Skin of body (tissue), 2 donors: ENCODE measurements around the gene JAK3. TPM values are rescaled to one million over a fixed set of nuclear protein-coding genes. Genes with fewer than 3 reads are reported as not detected.
A peak's percentile ranks its signal among the peaks of the same experiment; 100 is the strongest.

Experiments
- DNase-seq: peaks from one replicate; lab custom pipeline; 2025; lab: John Stamatoyannopoulos, UW
- total RNA-seq: library from RNA; depleted of rRNA; stranded (reverse); fragments of >200 nt; gene quantifications from one replicate; pipeline ENCODE4 v1.2.3, GENCODE V29; 2014

Gene JAK3
- total RNA-seq, 1 donor from 2014 or later: 3.4 TPM

DNA sequence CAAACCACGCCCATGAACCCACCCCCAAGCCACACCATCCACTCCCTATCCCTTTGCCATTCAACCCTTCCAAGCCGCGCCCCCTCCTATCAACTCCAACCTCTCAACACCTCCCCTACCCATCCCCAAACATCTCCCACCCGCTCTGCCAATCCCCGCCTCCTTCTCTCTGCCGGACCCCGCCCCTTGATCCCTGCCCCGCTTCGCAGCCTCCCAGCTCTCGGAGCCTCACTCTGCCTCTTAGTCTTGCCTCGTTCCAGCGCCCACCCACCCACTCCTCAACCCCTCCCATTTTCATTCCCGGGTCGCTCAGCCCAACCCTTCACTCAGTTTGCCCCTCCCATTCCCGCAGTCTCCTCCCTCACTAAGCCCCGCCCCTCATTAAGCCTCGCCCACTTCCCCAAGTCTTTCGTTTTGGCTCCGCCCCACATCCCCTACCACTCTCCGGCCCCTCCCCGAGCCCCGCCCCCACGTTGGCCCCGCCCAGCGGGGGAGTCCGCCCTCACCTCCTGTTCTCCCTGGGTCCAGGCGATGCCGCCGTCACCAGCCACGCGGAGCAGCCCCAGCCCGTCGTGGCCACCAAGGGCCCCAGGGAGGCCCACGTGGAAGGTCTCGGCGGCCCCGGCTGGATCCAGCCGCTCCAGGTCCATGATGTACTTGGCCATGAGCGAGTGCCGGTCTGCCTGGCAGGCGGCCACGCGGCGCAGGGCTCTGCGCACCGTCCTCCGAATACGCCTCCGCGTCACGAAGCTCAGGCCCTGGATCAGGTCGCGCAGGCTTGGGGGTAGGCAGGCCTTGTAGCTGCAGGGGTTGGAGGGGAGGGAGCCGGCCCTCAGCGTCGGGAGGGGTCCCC, 5.7 kb downstream of the JAK3 start:
- DNase-seq: peak; percentile 63

DNA sequence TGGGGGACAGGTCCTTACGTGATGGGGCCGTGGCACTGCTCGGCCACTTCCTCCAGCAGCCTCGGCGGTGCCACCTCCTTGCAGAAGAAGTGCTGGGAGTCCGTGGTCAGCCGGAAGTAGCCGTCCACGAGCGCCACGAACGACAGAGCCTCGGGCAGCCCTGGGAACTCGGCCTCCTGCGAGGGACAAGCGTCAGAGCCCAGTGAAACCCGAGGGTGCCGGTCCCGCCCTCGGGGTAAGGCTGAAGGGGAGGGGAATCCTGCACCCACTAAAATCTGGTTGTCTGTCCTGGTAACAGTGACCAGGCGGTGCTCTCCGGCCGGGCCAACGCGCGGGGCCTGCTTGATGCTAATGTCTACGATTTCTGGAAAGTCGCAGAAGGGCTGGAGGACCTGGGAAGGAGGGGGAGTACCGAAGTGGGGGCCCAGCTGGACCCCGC, 6.4 kb downstream of the JAK3 start:
- DNase-seq: no peak

DNA sequence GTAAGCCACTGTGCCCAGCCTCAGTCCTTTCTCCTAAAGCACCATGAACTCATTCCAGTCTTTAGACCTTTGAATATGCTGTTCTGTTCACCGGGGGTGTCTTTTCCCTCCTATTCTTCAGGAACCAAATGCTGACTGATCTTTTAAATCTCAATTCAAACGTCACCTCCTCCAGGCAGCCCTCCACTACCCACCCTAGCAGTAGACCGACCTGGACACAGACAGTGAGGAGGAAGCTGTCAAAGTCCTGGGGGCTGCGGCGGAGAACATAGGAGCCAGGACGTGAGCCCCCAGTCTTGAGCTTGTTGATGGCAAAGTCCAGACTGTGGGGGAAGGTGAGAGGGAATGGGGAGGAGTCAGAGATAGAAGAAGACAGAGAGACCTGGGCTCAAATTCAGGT, 7.8 kb downstream of the JAK3 start:
- DNase-seq: no peak

DNA sequence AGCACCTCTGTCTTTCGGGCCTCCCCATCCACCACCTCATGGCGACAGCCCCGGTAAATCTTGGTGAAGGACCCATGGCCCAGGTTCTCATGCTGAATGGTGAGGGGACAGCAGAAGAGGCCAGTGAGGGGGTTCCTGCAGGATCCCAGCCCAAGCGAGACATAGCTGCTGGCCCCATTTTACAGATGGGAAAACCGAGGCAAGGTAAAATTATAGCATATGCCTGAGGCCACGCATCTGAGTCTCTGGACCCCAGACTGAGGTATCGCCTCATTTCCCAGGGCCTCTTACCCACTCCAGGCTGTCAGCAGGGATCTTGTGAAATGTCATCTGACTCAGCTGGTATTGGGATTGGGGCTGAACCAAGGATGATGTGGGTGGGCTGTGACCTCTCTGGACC, 9.8 kb downstream of the JAK3 start:
- no peak for DNase-seq

DNA sequence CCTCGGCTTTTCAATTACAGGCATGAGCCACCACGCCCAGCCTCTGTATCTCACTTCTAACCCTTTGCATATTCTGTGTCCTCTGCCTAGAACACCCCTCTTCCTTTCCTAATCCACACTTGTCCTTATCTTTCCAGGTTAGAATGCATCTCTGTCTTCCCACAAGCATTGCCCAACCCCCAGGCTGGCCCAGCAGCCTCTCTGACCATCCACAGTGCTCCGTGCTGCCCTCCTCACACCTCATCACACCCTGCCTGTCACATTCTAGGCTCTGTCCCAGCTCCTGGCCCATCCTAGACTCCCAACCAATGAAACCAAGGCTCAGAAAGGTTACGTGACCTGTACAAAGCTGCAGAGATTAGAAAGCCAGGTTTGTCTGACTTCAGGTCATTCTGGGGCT, 11.3 kb downstream of the JAK3 start:
- DNase-seq: no peak

DNA sequence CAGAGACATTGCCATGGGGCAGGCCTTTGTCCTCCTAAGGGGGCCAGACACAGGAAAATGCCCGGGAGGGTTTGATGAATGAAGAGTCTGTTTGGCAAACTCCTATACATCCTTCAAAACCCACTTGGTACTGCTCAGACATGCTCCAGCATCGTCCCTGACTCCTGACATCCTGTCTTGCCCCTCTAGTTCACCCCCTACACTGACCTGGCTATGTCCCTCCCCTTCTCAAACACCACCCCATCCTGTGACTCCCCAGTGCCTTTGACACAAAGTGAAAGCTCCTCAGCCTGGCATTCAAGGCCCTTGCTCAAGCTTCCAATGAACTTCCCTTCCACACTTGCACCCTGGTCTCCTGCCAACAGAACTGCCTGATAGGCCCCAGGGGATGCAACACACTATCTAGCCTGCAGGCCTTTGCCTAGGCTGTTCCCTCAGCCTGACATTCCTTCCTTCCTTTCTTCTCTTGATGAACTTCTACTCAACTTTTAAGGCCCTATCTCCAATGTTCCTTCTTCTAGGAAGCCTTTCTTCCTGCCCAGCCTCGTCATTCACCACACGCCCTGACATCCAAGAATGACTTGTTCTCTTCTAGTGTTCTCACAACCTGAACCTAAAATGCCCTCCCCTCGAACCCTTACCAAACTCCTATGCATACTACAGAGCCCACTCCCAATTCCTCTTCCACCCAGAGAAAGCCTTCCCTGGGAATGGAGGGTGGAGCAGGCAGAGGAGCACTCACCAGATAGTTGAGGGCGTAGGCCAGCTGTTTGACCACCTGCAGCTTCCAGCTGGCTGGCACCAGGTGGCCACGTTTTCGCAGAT, 12.4 kb downstream of the JAK3 start:
- DNase-seq: no peak

DNA sequence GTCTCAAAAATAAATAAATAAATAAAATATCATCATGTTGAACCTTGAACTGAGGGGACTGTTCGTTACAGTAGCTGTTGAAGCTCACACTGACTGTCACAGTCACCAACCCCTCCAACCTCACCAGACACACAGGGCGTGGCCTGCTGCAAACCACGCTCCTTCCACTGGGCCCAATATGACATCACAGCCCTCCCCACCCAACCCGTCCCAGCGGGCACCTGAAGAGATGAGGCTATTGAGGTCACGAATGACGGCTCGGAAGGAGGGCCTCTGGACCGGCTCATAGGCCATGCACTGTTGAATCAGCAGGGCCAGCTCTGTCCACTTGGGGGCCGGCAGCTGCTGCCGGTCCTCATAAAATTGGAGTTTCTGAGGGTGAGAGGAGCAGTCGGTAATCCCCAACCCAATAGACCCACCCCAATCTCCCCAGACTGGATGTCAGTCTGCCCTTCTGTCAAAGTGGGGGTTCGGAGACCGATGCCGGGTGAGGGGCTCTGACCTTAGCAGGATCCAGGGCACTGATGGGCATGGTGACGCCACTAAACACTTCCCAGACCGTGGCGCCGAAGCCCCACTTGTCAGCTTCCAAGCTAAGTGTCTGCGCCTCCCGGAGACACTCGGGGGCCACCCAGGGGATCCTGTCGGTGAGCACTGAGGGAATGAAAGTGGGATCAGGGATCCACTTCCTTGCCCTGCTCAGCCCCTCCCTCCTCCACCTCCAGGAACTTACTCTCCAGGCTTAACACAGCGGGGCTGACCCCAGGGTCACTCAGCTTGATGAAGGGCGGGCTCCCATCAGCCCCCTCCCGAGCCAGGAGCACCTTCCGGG, 13.2 kb downstream of the JAK3 start:
- no peak for DNase-seq

DNA sequence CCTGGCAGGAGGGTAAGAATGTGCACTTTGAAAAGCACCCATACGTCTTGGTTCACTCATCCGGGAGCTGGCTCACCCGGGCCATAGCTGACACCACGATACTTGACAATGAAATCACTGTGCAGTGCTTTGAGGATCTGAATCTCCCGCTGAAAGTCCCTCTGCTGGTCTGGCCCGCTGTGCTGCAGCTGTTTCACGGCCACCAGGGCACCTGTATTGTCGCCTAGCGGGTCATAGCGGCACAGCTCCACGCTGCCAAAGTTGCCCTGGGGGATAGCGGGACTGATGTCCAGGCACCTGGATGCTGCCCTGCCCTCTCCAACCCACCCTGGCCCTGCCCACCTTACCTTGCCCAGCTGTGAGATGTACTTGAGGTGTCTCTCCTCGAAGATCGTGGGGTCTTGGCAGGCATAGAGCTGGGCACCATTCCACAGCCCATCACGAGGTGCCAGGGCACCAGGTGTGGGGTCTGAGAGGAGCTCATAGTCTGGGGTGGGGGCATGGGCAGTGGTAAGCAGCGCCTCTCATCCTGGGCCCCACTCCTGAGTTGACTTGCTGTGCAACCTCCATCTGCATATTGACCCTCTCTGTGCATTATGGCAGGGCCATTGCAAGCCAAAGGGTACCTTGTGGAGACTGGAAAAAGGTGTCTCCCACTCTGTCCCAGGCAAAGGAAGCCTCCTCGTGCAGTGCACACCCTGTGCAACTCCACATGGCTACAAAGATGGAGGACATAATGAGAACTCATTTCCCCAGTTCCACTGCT, 15.2 kb downstream of the JAK3 start:
- DNase-seq: no peak

DNA sequence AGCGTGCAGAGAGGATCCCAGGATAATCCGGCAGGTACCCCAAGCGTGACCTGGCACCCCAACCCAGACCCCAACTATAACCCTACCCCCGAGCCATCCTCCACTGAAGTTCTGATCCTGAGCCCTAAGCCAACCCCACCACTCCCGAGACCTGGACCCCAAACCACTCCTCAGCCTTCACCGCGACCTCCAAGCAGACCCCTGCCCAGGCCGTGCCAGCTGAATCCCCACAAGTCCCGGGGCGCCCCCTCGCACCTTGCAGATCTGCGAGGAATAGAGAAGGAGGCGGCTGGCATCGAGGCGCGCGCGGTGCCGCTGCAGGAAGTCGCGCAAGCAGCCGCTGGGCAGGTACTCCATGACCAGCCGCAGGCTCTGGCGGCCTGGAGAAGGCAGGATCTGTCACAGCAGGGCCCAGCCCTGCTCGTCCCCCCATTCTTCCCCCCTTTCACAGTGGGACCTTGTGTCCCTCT, 16.3 kb downstream of the JAK3 start:
- DNase-seq: no peak

DNA sequence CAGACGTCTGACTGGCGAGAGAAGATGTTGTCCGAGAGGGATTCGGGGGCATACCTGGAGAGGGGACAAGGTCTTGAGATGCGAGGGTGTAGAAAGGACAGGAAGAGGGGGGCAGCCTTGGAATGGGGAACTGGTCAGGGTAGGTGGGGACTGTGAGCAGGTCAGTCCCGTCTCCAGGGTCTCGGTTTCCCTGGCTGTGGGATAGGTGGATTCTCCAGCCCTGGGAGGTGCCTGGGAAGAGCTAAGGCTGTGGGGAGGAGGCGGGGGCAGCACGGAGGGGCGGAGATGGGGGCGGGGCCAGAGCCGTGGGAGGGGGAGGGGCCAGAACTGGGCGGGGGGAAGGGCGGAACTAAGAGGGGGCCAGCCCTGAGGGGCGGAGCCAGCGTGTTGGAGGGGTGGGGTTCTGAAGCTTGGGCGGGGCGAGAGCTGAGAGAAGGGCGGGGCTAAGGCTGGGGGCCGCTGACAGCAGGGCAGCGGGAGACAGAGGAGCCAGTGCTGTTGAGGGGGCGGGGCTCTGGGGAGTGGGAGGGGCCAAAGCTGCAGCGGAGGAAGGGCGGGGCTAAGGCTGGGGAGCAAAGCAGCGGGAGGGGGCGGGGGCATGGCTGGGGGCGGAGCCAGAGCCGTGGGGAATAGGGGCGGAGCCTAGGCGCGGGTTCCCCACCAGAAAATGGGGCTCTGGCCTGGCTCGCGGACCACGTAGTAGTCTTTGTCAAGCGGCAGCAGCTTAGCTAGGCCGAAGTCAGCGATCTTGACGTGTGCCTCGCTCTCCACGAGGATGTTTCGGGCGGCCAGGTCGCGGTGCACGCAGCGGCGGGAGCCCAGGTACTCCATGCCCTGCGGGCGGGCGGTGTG, 17.0 kb downstream of the JAK3 start:
- DNase-seq: no peak

DNA sequence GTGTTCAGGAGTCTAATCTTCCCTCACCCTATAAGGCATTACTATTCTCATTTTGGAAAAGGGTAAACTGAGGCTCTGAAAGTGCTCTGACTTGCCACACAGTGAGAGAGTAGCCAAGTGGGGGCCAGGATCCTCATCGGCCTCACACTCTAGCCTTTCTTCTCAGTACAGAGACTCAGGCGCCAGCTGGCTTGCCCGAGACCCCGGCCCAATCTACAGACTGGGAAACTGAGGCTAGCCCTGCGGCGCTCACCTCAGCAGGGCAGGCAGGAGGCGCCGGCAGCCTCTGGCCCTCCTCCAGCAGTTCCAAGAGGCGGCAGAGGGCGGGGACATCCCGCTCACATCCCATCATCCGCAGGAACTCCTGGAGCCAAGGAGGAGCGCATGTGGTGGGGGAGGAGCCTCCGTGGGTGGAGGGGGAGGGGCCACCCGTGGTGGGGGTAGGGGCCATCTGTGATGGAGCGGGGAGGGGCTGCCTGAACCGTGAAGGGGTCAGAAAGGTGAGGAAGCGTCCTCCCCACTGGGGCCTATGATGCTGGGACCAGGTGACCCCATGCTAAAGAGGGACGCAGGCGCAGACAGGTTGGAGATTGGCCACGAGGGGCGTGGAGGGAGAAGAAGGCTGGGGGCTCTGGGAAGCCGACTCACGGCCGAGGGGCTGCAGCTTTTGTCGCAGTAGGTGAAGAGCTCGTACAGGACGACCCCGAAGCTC, 17.8 kb downstream of the JAK3 start:
- DNase-seq: no peak

DNA sequence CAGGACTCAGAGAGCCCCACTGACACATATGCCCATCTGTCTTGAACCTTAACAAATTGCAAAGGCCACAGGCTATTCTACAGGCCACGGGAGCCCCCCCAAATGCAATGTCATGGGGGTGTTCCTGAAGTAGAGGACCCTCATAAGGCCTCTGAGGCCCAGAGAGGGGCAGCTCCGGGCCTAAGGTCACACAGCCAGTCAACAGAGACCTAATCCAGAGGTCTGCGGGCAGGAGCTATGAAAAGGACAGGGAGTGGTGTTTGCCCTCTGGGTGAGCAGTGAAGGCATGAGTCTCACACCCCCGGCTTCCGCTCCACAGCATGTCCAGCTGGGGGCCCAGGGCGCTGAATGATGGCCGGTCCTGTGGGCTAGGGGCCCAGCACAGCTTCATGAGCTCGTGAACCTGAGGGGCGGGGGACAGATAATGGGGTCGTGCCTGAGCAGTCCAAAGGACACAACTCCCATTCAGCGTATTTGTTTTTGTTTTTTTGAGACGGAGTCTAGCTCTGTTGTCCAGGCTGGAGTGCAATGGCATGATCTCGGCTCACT, 21.2 kb downstream of the JAK3 start:
- DNase-seq: no peak

DNA sequence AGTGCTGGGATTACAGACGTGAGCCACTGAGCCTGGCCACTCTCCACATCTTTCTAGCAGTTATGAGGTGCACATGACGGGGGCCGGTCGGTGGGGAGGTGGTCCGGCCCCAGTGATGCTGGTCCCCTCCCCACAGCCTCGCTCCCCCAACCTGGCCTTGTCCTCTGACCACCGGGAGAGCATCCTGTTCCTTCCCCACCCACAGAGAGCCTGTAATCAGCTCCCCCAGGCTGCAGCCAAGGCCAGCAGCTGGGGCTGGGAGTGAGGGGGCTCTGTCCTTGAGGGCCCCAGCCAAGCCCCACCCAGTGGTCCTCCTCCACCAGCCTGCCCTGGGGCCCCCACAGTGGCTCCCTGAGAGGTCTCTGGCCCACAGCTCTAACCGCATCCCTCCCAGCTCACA, 23.4 kb downstream of the JAK3 start:
- DNase-seq: no peak

DNA sequence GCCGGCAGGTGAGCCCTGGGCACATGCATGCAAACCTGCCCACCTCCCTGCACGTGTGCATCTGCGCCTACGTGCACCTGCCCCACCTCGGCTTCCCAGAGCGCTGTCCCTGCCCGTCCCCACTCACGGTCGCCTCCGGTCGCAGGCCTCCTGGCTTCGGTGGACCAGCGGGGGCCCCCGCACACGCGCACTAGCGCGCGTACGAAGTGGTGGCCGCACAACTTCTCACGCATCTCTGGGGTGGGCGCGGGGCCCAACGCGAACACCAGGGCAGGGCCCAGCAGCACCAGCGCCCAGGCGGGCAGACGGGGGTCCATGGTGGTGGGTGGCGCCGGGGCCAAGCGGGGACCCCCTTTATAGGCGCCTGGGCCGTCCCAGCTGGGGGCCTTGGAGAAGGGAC, 26.6 kb downstream of the JAK3 start, which contains the start of gene INSL3:
Gene INSL3, minus strand, starts transcription at position 330 of the 400 bp plus-strand sequence. Its CDS starts 13 bp downstream, at position 317.
- no peak for DNase-seq

DNA sequence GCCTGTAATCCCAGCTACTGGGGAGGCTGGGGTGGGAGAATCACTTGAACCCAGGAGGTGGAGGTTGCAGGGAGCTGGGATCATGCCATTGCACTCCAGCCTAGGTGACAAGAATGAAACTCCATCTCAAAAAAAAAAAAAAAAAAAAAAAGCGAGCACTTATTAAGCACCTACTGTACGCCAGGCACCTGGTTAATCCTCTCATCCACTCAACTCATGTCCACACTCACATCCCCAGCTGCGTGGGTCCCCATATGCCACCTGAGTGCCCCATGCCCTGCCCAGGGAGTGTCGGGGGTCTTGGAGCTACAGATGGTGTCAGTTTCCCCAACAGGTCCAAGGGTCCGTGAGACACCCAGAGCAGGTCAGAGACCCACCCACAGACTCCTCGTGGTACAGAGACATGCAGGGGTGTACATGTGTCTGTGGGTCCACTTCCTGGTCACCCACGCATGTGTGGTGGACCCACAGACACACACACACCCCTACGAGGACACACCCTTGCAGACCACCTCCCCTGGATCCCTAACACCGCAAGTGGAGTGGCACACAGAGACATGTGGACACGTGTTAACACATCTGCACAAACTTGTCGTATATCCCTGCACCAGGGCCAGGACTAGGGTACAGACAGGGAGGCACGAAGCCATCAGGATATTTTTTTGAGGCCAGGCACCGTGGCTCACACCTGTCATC, 30.0 kb downstream of the JAK3 start:
- no peak for DNase-seq

DNA sequence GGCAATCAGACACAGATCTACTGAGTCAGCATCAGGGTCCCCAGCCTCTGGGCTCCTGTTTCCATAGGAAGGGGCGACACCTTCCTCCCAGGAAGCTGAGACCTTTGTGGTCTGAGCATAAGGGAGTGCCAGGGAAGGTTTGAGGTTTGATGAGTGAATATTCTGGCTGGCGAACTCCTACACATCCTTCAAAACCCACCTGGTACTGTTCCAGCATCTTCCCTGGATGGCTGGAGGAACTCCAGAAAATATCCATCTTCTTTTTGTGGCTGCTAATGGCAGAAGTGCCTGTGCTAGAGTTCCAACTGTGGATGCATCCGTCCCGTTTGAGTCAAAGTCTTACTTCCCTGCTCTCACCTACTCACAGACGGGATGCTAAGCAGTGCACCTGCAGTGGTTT, 35.7 kb downstream of the JAK3 start:
- no peak for DNase-seq

DNA sequence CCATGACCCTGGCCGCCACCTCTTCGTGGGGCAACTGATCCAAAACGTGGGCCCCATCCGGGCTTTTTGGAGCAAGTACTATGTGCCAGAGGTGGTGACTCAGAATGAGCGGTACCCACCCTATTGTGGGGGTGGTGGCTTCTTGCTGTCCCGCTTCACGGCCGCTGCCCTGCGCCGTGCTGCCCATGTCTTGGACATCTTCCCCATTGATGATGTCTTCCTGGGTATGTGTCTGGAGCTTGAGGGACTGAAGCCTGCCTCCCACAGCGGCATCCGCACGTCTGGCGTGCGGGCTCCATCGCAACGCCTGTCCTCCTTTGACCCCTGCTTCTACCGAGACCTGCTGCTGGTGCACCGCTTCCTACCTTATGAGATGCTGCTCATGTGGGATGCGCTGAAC, 36.1 kb downstream of the JAK3 start:
- DNase-seq: no peak

DNA sequence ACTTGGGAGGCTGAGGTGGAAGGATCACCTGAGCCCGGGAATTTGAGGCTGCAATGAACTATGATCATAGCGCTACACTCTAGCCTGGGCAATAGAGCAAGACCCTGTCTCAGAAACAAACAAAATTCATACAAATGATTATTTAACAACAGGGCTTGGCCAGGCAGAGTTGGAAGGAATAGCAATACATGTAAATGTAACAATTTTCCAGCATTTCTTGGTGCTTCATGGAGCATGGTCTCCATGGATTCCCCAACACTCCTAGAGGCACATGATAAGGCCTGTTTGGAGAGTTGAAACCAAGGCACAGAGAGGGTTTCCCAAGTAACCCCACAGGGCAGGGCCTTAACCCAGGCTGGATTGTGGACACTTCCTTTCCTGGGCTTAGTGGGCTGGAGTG, 36.7 kb downstream of the JAK3 start:
- no peak for DNase-seq
